HG02642 (cell line): ENCODE data around the gene TAP1.

ENCODE experiments used
- ATAC-seq: cut with Tn5 transposase; IDR thresholded peaks from one replicate; pipeline ENCODE4 v1.9.1; 2021; ENCODE audit warnings: mild to moderate bottlenecking; ENCODE audit not compliant: unreplicated experiment, poor library complexity

Gene TAP1

DNA sequence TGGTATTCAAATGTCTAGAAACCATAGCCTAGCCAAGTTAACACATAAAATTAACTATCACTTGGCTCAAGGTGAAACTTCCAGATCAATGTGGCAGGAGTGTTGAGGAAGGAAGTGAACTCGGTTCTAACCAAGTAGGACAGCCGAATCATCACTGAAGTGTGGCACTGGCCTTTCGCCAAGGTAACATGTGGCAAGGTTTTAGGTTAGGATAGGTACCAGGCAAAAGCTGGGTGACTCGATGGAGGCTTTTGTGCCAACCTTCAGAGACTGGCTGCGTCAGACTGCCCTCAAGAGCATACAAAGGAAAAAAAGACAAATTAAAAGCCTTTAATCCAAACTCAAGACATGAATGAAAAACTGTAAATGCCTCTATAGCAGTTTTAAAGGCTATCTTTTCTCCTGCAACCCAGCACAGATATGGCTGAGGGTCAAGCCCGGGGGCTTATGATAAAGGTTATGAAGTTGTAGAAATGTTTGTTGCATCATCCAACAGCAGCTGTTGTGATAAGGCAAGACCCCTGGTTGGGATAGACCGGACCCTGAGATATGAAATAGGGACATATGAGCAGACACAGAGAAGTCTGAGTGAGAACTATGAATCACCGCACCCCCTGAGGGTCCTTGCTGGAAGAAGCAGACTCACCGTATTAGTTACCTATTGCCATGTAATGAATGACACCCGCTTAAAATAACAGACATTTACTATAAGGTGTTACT, 12.4 kb upstream of the TAP1 start:
- no peak for ATAC-seq

DNA sequence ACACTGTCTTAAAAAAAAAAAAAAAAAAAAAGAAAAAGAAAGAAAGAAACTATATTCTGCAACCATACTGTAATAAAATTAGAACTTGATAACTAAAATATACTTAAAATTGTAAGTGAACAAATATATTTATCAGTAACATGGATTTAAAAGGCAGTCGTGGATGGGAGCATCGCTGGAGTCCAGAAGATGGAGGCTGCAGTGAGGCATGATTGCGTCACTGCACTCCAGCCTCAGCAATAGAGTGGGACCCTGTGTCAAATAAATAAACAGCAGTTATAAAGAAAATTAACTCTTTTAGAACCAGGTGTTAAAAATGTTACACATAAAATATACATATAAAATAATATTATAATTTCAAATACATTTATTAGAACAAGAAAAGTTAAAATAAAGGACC, 9.2 kb upstream of the TAP1 start:
- ATAC-seq: no peak

DNA sequence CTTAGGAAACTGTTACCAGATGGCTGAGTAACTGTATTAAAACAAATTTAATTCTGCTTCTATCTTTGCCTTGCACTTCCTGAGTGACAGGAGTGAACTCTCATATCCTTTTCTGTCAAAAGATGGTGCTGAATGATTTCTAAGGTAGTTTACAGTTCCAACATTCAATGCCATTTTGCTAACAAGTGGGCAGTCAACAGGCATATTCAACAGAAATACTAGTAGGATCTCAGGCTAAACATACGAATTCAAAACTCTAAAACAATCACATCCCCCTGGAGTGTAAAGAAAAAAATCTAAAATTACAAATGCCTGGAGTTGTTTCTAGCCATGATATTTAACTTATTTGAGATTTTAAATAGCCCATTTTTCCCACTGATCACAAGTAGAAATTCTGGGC, 7.2 kb upstream of the TAP1 start:
- no peak for ATAC-seq

DNA sequence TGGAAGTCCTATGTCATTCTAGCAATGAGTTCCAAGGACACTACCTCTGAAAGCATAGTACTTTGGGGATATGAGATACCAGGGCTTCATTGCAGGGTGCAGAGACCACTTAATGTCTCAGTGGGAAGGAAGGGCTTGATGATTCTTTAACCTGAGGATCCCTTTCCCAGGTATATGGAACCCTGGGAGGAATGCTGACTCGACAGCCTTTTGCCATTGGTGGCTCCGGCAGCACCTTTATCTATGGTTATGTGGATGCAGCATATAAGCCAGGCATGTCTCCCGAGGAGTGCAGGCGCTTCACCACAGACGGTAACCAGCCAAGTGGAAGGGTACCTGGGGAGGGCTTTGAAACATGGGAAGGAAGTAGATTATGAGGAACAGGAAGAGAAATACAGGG, 4.7 kb upstream of the TAP1 start:
- no peak for ATAC-seq

DNA sequence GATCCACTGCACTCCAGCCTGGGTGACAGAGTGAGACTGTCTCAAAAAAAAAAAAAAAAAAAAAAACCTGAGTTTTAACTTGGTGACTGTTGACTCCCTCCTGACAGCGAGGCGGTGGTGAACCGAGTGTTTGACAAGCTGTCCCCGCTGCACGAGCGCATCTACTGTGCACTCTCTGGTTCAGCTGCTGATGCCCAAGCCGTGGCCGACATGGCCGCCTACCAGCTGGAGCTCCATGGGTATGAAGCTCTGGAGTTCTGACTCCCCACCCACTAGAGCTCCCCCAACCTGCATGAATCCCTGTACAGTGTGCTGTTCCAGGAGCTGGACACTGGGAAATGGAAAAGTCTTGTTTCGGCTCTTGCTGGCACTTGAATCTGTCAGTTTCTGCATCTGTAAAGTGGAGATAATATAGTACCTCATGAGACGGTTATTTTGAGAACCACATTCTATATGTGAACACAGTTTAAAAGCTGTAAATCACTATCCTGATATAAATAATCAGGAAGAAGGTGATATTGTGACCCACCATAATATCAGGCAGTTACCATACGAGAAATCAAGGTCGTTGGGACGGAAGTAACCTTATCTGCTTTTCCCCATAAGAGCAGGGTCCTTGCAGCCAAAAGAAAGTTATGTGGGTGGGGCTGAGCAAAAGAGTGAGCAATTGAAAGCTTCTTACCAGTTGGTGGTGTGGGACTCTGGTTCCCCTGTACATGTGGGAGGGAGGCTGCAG, 3.8 kb upstream of the TAP1 start:
- no peak for ATAC-seq

DNA sequence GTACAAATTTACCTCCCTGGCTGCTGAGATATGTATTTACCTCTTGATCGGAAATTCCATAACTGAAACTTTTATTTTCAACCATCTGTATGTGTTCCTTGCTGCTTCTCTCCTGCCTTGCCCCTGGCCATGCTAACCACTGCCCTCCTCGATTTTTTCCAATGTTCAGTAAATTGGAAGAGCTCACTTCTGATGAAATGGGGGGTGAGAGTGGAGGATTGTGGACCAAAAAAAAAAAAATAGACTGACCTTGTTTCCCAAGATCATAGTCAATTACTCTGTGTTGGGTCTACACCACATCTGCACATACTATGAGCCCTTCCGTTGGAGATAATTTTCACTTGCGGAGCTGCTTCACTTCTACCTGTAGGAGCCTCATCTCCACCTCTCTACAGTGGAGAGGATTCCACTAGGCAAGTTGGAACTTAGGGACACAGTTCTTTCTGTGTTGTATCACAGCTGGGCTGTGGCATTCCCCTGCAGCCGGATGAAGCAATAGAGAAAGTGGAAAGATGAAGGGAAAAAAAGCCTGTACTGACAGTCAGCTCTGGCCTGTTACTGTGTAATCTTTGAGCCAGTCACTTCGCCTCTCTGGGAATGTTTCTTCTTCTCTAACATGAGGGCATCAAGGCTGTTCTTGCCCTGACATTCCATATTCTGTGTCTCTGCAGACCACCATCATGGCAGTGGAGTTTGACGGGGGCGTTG, 2.1 kb upstream of the TAP1 start:
- ATAC-seq: no peak

DNA sequence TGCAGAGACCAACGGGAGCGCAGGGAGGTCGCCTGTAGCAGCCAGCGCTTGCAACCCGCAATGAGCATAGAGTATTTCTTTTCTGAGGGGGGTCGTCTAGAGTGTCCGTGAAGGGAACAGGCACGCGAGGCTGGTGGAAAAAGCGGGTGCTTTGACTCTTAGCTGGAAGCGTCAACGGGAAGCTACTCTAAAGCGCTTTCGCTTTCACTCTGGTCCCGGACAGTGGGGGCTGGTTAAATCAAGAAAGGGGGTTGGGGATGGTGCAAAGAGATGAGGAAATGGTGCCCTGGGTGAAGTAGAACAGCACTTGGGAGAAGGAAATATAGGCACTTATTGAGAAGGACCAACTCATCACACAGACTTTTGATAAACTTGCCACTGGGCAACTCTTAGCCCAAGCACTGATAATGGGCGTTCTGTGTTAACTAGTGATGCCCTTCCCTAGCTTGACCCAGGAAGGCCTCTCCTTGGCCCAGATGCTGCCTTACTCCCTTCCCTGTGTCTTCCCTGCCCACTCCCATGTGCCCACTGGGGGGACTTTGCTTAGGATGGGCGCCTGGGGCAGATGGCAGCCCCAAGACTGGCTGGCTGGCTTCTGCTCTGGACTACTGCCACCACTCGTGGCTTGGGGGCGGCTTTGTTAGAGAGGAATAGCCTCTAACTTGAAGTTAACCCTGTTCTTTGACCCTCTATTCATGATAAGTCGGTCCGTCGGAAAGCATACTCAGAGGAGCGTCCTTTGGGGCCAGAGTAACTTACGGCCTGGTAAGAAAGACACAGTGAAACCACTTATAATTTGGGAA, 1.1 kb upstream of the TAP1 start:
- peak; percentile 4 for ATAC-seq

DNA sequence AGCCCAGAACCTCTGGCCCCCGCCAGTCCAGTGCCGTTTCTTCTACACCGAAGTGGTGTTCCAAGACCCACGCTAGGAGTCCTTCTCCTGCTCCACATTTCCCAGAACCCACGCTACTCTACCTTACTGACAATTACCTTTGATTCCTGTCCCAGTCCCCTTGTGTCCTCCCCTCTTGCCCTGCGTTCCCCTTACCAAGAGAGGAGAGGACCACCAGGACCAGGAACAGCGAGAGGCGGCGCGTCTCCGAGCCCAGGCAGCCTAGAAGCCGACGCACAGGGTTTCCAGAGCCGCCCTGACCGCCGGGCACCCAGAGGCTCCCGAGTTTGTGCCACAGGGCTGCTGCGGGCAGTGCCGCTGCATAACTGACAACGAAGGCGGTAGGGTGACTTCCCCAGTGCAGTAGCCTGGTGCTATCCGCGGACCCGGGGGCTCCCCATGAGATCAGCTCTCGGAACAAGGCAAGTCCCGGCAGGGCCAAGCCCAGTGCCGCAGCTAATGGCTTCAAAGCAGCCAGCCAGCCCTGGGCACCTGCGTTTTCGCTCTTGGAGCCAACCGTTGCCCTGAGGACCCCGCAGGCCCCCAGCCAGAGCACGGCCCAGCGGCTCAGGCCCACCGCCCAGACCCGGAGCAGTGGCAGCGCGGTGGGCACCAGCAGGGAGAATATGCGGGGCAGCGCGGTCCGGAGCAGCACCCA, 512 bp downstream of the TAP1 start:
- ATAC-seq: peak; percentile 27

DNA sequence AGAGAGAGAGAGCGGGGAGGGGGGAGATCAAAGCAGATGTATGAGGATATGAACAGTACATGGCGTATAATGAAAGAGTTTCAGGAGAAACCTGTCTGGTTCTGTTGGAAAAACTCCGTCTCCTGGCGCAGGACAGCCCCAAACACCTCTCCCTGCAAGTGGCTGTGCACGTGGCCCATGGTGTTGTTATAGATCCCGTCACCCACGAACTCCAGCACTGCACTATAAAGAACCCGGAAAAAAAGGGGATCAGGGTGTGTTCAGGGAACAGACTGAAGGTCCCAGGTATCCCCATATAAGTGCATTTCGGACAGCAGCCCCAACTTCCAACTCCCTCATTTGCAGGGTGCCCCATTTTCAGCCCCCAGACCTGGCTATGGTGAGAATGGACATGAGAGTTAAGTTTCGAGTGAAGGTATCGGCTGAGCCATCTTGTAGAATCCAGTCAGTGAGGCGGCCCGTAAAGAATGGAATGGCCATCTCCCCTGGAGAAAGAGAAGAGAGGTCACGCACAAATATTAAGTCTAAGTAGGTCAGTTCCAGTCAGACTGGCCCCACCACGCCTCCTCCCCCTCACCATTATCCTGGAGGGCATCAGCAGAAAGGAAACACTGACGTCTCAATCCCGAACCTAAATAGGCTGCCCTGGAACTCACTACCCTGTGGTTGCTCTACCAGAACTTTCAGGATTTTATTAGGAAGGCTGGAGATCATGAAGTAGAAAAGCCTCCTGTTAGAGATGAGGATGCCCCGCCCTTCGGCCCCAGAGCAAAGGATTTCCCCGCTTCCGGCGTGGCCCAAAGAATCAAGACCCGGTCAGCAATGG, 1.3 kb downstream of the TAP1 start:
- ATAC-seq: no peak

DNA sequence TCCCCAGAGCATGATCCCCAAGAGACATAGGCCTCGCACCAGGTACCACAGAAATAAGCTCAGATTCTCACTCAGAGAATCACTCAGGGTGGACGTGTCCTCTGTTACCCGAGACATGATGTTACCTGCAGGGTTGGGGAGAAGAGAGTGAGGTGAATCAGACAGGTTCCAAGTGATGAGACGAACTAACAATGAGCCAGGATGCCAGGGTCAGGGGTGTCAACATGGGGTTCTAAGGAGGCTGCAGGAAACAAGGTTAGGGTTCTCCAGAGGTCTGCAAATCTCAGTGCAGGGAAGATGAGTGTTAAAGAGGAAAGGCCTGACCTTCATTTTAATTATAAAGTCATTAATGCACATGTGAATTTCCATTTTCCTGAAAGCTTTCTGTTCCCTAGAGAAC, 2.5 kb downstream of the TAP1 start:
- no peak for ATAC-seq

DNA sequence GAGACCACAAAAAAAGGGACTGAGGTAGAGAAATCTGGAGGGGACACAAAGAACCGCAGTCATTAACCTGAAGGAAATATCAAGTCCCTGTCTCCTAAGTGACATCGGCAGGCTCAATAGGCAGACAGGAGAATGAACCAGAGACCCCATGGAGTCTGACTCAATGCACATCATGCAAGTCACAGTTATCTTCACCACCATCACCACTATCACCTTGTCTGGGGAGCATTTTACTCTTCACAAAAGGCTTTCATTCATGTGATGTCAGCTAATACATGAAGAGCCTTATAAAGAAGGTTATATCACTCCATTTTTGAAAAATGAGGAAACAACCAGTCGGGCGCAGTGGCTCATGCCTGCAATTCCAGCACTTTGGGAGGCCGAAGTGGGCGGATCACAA, 4.4 kb downstream of the TAP1 start:
- no peak for ATAC-seq

DNA sequence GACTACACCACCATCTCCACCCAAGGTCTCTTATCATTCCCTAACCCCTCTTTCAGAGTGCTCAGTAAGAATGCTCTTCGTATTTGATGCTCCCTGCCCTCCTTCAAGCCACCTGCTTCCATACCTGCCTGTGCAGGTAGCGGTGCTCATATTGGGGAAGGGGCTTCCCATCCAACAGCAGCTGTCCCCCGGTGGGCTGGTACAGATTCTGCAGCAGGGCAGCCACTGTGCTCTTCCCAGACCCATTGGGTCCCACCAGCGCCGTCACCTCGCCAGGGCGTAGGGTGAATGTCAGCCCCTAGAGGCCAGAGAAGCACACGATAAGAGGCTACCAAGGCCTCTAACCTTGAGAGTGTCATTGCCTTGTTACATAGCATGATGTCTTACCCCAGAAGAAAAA, 5.7 kb downstream of the TAP1 start:
- ATAC-seq: no peak

DNA sequence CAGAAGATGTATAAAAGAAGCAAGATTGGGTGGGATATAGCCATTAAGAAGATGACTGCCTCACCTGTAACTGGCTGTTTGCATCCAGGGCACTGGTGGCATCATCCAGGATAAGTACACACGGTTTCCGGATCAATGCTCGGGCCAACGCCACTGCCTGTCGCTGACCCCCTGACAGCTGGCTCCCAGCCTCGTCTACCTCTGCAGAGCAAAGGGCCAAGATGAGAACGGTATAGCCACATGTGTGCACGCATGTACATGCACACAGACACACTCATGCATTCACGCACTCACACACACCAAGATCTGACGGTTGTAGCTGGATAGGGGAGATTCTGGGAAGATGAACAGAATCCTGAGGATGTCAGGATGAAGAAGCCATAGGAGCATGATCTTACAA, 6.5 kb downstream of the TAP1 start:
- ATAC-seq: no peak

DNA sequence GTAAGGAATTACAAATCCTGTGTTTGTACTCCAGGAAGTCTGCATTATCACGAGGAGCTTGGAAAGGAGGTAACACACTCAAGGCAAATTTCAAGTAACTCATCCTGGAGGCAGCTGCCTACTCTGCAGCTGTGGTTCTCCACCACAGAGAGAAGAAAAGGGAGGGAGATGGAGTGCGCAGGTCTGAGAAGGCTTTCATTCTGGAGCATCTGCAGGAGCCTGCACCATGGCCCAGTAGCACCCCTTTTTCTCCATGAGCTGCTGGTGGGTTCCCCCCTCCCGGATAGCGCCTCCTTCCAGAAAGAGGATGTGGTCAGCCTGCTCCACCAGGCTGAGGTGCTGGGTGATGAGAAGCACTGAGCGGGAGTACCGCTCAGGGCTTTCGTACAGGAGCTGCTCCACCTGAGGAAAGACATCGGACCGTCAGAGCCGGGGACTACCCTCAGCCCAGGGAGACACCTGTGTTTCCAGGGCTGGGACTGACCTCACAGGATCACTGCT, 8.1 kb downstream of the TAP1 start:
- ATAC-seq: no peak

DNA sequence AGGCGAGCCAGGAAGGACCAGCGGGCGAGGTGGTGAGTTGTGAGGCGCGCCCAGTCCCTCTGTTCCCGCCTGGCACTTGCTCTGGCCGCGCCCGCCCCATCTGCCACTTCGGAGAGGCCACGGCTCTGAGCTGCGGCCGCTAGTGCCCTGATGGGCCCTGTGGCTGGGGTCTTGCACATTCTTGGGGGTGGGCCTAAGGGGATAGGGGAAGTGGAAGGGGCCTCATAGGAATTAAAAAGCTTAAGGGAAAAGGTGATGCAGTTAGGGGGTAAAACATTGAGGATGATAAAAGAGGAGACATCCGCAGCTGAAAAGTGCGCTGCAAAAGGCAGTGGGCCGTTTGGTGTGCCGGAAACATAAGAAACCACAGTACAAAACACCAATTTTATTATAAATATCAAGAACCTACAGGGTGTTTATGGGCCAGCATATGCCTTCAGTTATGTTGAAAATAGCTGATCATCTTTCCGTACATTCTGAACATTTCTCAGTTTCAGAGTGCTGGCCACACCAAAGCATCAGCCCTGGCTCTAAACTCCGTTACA, 8.6 kb downstream of the TAP1 start:
- ATAC-seq: no peak

DNA sequence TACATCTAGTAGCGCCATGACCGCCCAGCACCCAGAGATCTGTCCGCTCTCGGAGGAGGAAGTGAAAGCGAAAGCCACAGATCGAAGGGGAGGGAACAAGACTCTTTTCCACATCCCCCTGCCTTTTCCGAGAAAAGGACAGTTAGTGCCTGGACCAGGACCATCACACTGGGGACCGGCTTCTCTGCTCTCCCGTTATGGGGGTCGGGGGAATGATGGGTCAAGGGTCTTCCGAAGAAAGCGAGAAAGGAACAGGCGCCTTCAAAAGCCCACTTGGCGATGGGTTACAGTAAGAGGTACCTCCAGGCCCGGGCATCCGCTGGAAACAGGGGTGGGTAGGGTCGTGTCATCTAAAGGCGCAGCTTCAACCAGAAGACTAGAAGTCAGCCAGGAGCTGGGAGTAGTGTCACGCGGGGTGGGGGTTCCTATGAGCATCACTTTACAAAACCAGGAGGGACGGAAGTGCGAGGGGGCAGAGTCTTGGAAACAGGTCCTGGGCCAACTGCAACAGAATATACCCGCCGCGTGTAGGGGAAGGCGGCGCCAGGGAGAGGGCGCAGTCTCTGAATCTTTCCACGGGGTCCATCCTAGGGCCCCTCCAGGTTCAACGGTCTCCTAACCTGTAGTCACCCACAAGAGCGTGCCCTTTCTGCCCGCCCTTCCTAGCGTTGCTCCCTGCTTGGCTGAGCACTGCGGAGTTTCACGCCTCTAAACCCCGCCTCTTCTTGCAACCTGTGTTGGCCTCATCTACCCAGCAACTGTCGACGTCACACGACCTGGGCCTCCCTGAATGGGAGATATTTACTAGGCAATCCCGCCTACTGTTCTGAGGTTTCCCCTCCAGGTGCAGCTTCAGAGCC, 9.3 kb downstream of the TAP1 start, which contains the start of gene PSMB8:
PSMB8 (minus strand) TSS at position 69 of the 860 bp plus-strand sequence; CDS start at position 18, 51 bp downstream.
- ATAC-seq: peak; percentile 81

DNA sequence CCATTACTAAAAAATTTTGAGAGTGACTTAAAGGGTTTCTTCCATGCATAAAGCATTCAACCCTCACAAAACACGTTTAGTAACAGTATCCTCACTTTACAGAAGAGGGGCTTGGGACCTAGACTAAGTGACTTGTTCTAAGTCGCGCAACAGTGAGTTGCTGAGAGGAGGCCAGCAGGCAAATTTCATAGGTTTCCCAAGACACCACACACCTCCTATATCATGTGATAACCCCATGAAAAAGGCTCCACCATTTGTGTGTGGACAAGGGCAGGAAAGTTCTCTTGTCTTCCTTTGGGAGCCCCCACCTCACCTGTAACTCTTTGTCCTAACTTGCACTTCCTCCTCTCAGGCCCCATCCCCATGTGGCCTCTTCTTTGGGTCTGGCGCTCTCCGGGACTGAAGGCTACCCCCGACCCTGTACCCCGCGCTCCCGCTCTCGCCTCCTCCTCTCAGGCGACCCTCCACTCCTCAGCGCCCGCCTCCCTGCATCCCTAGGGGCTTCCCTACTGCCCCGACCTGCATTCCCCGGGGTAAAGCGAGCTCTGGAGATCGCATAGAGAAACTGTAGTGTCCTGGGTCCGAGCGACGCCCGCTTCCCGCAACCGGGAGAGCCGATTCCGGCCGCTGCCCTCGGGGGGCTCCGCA, 10.0 kb downstream of the TAP1 start:
- no peak for ATAC-seq
